IPS DF 6.9 (cell line): ENCODE measurements around the gene ATP1A2.

Source experiments
- DNase-seq: peaks from one replicate; pipeline ENCODE4 v3.0.0-alpha.2; 2013; ENCODE audit warnings: low read depth, low spot score
- H3K27ac ChIP-seq: one replicate; pipeline ENCODE4 v1.5.1; 2013; ENCODE audit warnings: low read length, control low read depth
- H3K27me3 ChIP-seq: 2 replicates; pipeline ENCODE4 v1.6.1; 2013; ENCODE audit warnings: mild to moderate bottlenecking, low read length; ENCODE audit not compliant: control insufficient read depth, insufficient read depth
- H3K36me3 ChIP-seq: 2 replicates; pipeline ENCODE4 v1.6.1; 2013; ENCODE audit warnings: low read length; ENCODE audit not compliant: control insufficient read depth, insufficient read depth
- H3K4me1 ChIP-seq: 2 replicates; pipeline ENCODE4 v1.6.1; 2013; ENCODE audit warnings: low read length; ENCODE audit not compliant: control insufficient read depth, insufficient read depth
- H3K4me3 ChIP-seq: 2 replicates; pipeline ENCODE4 v1.5.1; 2013; ENCODE audit warnings: mild to moderate bottlenecking, low read length
- H3K9me3 ChIP-seq: 2 replicates; pipeline ENCODE4 v1.6.1; 2013; ENCODE audit warnings: low read length, inconsistent platforms; ENCODE audit not compliant: control insufficient read depth, insufficient read depth
- WGBS: extraction: QIAGEN DNeasy Blood & Tissue Kit; methylation state at CpG from one replicate; pipeline ENCODE4 v1.1.7; 2013; ENCODE audit warnings: mixed read lengths, missing lambda C conversion rate; ENCODE audit not compliant: insufficient read length, insufficient coverage; 5-methylcytosine and 5-hydroxymethylcytosine counted together

The ATP1A2 gene

DNA sequence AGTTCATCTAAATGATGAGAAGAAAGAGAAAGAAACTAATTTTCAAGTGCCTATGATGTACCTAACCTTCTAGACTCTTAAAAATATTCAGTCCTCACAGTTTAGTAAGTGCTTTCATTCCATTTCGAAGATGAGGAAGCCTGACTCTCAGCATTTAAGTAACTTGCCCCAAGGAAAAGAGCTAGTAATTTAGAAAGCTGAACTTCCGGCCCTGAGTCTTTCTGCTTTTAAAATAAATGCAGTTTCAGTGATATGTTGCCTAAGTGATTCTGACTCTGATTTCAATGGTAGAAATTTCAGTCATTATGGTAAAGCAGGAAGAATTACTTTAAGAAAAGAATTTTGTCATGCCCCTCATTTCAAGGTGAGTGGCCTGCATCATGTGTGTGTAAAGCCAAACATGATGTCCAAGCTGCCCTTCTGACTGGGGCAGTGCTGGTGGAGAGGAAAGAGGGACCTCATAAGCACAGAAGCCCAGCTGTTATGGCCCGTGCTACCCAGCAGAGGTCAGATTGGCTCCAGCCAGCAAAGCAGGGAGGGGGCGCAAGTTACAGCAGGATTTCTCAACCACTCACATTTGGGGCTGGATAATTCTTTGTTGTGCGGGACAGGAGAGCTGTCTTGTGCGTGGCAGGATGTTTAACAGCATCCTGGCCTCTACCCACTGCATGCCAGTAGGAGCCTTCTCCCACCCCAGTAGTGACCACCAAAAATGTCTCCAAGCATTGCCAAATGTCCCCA lies 46.6 kb downstream of the ATP1A2 start:
- WGBS: no CpG with 5 or more reads among the region's 6 CpGs
- no peak overlapping the region for H3K4me3 ChIP-seq
- no peaks in the 10 kb centered on the region for H3K27me3 ChIP-seq
- H3K9me3 ChIP-seq: no peaks in the 10 kb centered on the region
- peaks cover 1% of the 10 kb centered on the region; the same call in 1 of the 2 replicates for H3K4me1 ChIP-seq
- H3K27ac ChIP-seq: no peak overlapping the region
- no peaks in the 10 kb centered on the region for H3K36me3 ChIP-seq
- peak; percentile 72 for DNase-seq

DNA sequence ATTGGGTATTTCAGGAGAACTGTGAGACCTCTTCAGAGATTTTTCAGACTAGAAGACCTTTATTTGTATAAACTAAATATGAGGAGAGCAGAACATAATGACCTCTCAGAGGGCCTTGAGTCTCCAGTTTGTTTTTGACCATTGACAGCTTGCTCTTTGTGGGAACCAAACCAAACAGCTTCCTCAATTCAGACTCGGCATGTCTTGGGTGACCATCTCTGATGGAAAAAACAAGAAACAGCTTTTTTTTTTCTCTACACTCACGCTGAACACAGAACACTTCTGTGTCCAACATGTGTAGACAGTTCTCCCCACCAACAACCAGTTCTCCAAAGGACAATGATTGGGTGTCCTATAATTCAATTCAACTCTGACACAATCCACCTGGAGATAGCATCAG lies 47.4 kb downstream of the ATP1A2 start:
- WGBS: no CpG with 5 or more reads among the region's 2 CpGs
- peaks cover 2% of the 10 kb centered on the region; the same call in 1 of the 2 replicates for H3K4me1 ChIP-seq

DNA sequence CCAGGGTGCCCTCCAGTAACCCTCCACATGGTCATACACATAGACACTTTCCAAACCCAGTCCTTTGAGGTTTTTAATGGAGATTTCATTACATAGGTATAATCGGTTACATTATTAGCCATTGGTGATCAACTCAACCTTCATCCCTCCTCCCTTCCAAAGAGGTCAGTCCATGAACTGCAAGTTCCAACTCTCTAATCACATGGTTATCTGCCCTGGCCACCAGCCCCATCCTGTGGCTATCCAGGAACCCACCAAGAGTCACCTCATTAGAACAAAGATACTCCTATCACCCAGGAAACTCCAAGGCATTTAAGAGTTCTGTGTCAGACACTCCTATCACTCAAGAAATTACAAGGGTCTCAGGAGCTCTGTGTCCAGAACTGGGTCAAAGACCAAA lies 48.1 kb downstream of the ATP1A2 start:
- Histone ChIP-seq H3K4me1 (peaks cover 2% of the 10 kb centered on the region; the same call in 1 of the 2 replicates), H3K27ac (no peak overlapping the region)
- WGBS: no CpG with 5 or more reads among the region's 1 CpG

More for the DNA sequence above, 47.4 kb downstream of the ATP1A2 start:
- Histone ChIP-seq H3K4me3 (no peak overlapping the region), H3K27me3 (no peaks in the 10 kb centered on the region), H3K27ac (no peak overlapping the region), H3K9me3 (no peaks in the 10 kb centered on the region), H3K36me3 (no peaks in the 10 kb centered on the region)
- DNase-seq: no peak

DNA sequence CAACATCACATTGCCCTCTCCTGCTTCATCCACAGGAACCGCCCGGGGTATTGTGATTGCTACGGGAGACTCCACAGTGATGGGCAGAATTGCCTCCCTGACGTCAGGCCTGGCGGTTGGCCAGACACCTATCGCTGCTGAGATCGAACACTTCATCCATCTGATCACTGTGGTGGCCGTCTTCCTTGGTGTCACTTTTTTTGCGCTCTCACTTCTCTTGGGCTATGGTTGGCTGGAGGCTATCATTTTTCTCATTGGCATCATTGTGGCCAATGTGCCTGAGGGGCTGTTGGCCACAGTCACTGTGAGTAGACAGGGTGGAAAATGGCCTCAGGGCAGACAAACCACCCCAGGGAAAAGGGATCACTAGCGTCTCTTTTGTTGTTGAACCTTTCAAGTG lies 48.6 kb downstream of the ATP1A2 start:
- peaks cover 3% of the 10 kb centered on the region; the same call in 1 of the 2 replicates for H3K4me1 ChIP-seq
- DNase-seq: no peak
- no peaks in the 10 kb centered on the region for H3K27me3 ChIP-seq
- H3K27ac ChIP-seq: no peak overlapping the region
- no peaks in the 10 kb centered on the region for H3K36me3 ChIP-seq
- WGBS: no CpG with 5 or more reads among the region's 10 CpGs
- no peak overlapping the region for H3K4me3 ChIP-seq
- H3K9me3 ChIP-seq: no peaks in the 10 kb centered on the region

More for the DNA sequence above, 48.1 kb downstream of the ATP1A2 start:
- no peak for DNase-seq
- Histone ChIP-seq H3K27me3 (no peaks in the 10 kb centered on the region), H3K36me3 (no peaks in the 10 kb centered on the region), H3K9me3 (no peaks in the 10 kb centered on the region), H3K4me3 (no peak overlapping the region)

DNA sequence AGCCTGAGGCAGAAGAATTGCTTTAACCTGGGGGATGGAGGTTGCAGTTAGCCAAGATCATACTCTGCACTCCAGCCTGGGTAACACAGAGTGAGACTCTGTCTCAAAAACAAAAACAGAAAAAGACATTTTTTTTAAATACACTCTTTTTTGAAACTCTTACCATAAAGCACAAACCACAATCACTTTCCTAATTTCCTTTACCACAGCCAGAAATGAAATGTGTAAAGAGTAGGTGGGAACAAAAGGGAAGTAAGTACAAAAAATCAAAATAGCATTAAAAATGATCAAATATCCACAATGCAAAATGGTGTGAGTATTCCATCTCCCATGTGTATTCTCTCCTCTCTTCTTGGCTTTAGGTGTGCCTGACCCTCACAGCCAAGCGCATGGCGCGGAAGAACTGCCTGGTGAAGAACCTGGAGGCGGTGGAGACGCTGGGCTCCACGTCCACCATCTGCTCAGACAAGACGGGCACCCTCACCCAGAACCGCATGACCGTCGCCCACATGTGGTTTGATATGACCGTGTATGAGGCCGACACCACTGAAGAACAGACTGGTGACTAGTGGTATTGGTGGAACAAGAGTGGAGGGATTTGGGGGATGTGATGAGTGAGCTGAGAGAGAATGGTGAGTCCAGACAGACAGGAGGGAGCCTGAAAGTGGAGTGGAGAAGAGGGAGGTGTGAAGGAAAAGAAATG lies 50.8 kb downstream of the ATP1A2 start:
- DNase-seq: no peak
- no CpG with 5 or more reads among the region's 12 CpGs for WGBS
- H3K4me1 ChIP-seq: peaks cover 5% of the 10 kb centered on the region
- H3K4me3 ChIP-seq: no peak overlapping the region
- H3K36me3 ChIP-seq: no peaks in the 10 kb centered on the region
- no peaks in the 10 kb centered on the region for H3K9me3 ChIP-seq
- no peaks in the 10 kb centered on the region for H3K27me3 ChIP-seq
- no peak overlapping the region for H3K27ac ChIP-seq

DNA sequence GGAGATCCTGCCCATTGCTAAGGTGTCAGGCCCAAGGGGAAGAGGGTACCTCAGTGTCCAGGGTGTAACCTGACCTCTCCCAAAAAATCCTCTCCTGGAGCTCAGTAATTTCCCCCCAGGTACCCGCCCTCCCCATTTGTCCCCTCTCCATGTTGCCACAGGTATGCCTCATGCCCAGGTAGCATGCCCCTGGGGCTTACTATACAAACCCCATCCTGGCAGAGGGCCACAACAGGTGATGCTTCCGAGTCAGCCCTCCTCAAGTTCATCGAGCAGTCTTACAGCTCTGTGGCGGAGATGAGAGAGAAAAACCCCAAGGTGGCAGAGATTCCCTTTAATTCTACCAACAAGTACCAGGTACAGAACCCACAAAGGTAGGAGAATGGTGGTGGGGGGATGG lies 51.5 kb downstream of the ATP1A2 start:
- no peak overlapping the region for H3K27ac ChIP-seq
- no CpG with 5 or more reads among the region's 4 CpGs for WGBS
- no peaks in the 10 kb centered on the region for H3K9me3 ChIP-seq
- DNase-seq: no peak
- peaks cover 7% of the 10 kb centered on the region for H3K4me1 ChIP-seq
- no peaks in the 10 kb centered on the region for H3K36me3 ChIP-seq
- H3K4me3 ChIP-seq: no peak overlapping the region
- no peaks in the 10 kb centered on the region for H3K27me3 ChIP-seq

DNA sequence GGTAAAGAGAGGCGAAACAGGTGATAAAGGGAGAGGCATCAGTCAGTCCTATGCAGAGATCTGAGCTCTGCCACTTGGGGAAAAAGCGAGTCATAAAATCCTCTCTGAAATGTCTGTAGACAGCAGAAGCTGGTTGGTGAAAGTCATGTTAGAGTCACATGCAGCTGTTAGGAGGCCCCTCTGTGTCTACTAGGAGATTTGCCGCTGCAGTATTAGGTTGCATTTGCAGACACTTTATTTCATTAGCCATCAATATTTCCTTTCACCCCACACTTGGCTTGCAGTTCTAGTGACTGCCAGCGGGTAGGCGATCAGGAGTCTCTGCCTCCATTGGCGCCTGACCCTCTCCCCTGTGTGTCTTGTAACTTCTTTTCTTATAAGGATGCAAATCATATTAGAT lies 52.0 kb downstream of the ATP1A2 start:
- Histone ChIP-seq H3K36me3 (no peaks in the 10 kb centered on the region), H3K27ac (no peak overlapping the region), H3K4me1 (peaks cover 8% of the 10 kb centered on the region), H3K27me3 (no peaks in the 10 kb centered on the region), H3K9me3 (no peaks in the 10 kb centered on the region), H3K4me3 (no peak overlapping the region)
- WGBS: no CpG with 5 or more reads among the region's 6 CpGs
- no peak for DNase-seq

DNA sequence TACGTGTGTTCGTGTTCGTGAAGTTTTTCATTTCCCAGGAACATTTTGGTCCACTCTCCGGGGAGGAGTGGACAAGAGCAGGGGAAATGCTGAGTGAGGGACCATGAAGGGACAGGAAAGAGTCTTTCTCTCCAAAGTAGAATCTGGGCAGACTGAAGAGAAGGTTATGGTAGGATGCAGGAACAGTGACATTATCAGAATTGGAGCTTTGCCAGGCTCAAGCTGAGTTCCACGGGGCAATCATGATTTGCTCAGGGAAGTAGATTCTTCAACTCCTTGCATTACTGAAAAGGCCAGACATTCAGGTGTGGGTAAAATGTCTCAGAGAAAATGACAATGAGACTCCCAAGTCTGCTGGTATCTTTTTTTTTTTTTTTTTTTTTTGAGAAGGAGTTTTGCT lies 52.5 kb downstream of the ATP1A2 start:
- H3K4me3 ChIP-seq: no peak overlapping the region
- H3K4me1 ChIP-seq: peaks cover 9% of the 10 kb centered on the region
- H3K27ac ChIP-seq: no peak overlapping the region
- no peaks in the 10 kb centered on the region for H3K27me3 ChIP-seq
- no peaks in the 10 kb centered on the region for H3K9me3 ChIP-seq
- no peaks in the 10 kb centered on the region for H3K36me3 ChIP-seq
- no CpG with 5 or more reads among the region's 5 CpGs for WGBS
- no peak for DNase-seq

DNA sequence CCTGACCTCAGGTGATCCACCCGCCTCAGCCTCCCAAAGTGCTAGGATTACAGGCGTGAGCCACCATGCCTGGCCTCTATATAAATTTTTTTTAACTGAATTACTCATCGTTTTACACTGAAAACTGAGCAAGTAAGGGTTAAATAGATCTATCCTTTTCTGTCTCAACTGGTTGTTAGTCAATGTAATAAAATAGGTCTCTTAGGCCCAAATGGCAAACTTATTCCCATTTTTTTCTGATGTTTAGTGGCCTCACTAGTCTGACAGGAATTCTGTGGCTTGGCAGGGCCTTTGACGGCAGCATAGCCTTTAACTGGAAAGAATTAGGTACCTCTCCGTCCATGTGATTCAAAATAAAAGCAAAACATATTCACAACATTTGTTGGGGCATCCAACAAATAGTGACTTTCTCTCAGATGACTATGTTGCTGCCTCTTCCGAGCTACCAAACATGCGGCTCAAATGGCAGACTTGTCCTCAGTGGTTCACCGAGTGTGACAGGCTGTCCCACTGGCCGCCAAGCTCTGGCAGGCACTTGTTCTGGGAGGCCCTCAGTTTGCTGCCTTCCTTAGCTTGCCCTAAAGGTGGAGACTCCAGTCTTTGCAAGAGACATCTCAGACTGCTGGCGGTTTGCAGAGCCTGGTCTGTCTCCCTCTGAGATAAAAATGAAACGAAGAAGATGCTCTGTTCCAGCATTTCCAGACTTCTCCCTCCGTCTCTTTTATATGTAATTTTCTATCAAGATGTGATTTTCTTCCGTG lies 53.2 kb downstream of the ATP1A2 start:
- Histone ChIP-seq H3K36me3 (no peaks in the 10 kb centered on the region), H3K4me1 (peaks cover 9% of the 10 kb centered on the region), H3K27ac (no peak overlapping the region), H3K4me3 (no peak overlapping the region), H3K27me3 (no peaks in the 10 kb centered on the region), H3K9me3 (no peaks in the 10 kb centered on the region)
- no CpG with 5 or more reads among the region's 13 CpGs for WGBS
- no peak for DNase-seq

DNA sequence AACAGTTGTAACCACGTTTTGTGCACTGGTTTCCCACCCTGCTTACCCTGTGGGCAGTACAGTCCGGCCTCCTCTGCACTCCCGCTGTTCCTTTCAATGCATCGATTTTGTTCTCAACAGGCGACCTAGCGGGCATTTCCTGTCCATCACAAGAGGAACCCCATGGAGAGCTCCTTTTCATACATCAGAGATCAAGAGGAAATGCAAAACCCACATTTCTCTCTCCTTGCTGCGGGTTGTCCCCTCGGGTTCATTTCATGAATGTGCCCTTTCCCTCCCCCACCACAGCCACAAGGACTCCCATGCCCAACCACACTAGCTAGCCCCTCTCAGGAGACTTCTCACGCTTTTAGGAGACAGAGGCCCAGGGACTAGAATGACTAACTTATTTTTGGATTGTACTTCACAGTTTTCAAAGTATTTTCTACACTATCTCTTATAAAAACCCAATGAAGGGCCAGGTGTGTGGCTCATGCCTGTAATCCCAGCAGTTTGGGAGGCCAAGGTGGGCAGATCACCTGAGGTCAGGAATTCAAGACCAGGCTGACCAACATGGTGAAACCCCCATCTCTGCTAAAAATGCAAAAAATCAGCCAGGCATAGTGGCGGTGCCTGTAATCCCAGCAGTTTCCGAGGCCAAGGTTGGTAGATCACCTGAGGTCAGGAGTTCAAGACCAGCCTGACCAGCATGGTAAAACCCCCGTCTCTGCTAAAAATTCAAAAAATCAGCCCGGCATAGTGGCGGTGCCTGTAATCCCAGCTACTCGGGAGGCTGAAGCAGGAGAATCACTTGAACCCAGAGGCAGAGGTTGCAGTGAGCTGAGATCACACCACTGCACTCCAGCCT lies 54.2 kb downstream of the ATP1A2 start:
- H3K4me1 ChIP-seq: peaks cover 9% of the 10 kb centered on the region
- H3K4me3 ChIP-seq: no peak overlapping the region
- no peak overlapping the region for H3K27ac ChIP-seq
- H3K36me3 ChIP-seq: no peaks in the 10 kb centered on the region
- H3K9me3 ChIP-seq: no peaks in the 10 kb centered on the region
- no CpG with 5 or more reads among the region's 15 CpGs for WGBS
- no peaks in the 10 kb centered on the region for H3K27me3 ChIP-seq
- DNase-seq: peak; percentile 96
